Adipose tissue (tissue), 3 donors: Measurements from ENCODE around the gene KCNH2. TPM values are rescaled to one million over a fixed set of nuclear protein-coding genes. Genes with fewer than 3 reads are reported as not detected.
"Not testable (repeated sequence)": the region's sequence is repeated elsewhere in the genome, so short reads cannot be mapped to it uniquely, and the experiment has no call there.

Source experiments
- H3K27ac ChIP-seq: one replicate; pipeline ENCODE4 v1.5.1; 2013; ENCODE audit warnings: low read depth, low read length
- WGBS, 3 donors: extraction: QIAGEN DNeasy Blood & Tissue Kit; methylation state at CpG; one replicate each; pipeline ENCODE4 v1.1.7; 2013; 5-methylcytosine and 5-hydroxymethylcytosine counted together
- polyA plus RNA-seq, 3 donors: library from polyadenylated mRNA; stranded (reverse); fragments of 200-250 nt; gene quantifications; one replicate each; pipeline ENCODE4 v1.2.3, GENCODE V29; 2013
- donor health status: healthy with polysubstance abuse.
- donor health status: Bipolar disorder and iron deficiency.
- donor health status: healthy.

KCNH2 gene
- polyA plus RNA-seq, 3 donors = 0.19 to 3.4 (median 0.22) TPM

DNA sequence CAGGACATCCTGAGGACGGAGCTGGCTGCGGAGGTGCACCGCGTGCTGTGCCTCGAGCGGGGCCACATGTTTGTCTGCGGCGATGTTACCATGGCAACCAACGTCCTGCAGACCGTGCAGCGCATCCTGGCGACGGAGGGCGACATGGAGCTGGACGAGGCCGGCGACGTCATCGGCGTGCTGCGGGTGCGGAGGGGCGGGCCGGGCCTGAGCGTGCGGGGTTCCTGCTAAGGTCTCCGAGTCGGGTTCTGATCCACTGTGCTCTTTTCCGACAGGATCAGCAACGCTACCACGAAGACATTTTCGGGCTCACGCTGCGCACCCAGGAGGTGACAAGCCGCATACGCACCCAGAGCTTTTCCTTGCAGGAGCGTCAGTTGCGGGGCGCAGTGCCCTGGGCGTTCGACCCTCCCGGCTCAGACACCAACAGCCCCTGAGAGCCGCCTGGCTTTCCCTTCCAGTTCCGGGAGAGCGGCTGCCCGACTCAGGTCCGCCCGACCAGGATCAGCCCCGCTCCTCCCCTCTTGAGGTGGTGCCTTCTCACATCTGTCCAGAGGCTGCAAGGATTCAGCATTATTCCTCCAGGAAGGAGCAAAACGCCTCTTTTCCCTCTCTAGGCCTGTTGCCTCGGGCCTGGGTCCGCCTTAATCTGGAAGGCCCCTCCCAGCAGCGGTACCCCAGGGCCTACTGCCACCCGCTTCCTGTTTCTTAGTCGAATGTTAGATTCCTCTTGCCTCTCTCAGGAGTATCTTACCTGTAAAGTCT, 35.8 kb upstream of the KCNH2 start:
- H3K27ac ChIP-seq = no peak overlapping the region
- WGBS, 3 donors = 20 to 43% (median 33%) methylated on average over 55 of the region's 55 CpGs

DNA sequence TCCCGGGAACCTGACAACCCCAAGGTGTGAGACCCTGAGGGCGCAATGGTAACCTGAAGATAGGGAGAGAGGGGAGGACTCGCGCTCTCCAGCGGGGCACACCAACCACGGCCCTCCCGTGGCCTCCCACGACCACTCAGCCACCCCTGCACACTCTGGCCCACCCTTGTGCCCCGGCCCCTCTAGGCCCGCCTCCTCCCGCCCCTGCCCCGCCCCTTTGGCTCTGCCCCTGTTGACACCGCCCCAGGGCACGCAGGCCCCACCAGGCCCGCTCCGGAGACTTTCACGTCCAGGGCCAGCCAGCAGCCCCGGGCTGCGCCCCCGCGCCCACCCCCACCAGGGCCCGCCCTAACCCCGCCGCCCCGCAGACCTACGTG, 35.2 kb upstream of the KCNH2 start:
- H3K27ac ChIP-seq = no peak overlapping the region
- WGBS, 3 donors = 21 to 30% (median 30%) methylated on average over 15 to 26 of the region's 26 CpGs

DNA sequence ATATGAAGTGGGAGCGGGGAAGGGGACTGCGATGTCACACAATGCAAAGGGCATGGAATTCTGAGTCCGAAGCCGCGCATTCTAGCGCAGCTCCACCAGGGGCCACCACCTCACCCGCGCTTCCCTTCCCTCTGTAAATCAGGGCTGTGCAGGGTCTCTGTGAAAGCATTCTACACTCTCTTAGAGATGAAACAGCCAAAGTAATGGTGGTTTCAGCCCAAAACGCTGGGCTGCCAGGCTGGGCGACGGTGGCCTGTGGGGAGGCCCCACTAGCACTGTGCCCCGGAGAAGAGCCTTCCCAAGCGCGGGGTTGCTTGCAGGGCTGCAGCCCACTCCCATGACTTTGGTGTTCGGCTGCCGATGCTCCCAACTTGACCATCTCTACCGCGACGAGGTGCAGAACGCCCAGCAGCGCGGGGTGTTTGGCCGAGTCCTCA, 34.8 kb upstream of the KCNH2 start:
- H3K27ac ChIP-seq = no peak overlapping the region
- 23 to 51% (median 45%) methylated on average over 23 of the region's 23 CpGs for WGBS, 3 donors

DNA sequence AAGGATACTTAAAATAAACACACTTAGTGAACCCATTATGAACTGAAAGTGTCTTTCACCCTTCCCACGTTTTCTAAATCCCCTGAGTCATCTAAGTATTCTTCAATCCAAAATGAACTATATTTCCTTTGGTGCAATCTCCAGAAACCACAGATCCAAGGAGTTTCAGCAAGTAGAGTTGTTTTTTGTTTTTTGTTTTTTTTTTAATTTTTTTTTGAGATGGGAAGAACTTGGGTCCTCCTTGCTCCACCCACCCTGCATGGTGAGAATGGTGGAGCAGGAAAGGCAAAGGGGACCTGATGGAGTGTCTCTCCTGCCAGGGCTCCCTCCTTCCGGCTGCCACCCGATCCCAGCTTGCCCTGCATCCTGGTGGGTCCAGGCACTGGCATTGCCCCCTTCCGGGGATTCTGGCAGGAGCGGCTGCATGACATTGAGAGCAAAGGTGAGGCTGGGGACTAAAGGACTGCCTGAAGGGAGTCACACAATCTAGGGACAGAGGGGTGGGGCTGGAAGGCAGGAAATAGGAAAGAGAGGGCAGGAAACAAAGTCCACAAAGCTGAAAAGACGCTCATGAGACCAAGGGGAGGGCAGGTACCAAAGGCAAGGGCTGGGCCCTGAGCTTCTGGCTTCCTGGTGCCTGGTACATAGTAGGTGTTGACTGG, 34.0 kb upstream of the KCNH2 start:
- 61 to 69% (median 63%) methylated on average over 6 of the region's 6 CpGs for WGBS, 3 donors
- H3K27ac ChIP-seq = no peak overlapping the region

DNA sequence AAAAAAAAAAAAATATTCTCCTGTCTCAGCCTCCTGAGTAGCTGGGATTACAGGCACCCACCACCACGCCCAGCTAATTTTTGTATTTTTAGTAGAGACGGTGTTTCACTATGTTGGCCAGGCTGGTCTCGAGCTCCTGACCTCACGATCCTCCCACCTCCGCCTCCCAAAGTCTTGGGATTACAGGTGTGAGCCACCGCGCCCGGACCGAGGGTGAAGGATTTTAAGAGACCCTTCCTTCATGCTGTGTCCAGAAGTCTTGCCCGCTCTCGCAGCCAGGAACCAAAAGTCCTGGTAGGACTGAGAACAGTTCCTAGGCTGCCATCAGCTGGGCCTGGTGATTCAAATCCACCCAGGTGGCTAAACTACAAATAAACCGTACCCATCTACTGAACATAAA, 33.5 kb upstream of the KCNH2 start:
- 81 to 92% (median 88%) methylated on average over 12 of the region's 12 CpGs for WGBS, 3 donors
- not testable (repeated sequence) for H3K27ac ChIP-seq

DNA sequence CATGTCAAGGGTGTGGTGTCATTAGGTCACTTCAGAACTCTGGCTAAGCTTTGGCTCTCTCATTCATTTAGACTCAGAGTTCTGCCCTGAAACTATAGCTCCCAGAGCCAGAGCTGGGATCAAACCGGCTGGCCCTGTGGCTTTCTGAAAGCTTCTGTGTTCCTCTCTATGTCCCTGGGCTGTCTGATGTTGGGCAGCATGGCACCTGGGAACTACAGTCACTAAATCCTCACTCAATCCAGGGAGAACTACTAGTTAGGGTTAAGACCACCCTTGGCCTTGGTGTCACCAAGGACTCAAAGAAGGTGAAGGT, 32.9 kb upstream of the KCNH2 start:
- no peak overlapping the region for H3K27ac ChIP-seq
- WGBS, 3 donors = 53 to 73% (median 56%) methylated on average over 1 of the region's 1 CpG

DNA sequence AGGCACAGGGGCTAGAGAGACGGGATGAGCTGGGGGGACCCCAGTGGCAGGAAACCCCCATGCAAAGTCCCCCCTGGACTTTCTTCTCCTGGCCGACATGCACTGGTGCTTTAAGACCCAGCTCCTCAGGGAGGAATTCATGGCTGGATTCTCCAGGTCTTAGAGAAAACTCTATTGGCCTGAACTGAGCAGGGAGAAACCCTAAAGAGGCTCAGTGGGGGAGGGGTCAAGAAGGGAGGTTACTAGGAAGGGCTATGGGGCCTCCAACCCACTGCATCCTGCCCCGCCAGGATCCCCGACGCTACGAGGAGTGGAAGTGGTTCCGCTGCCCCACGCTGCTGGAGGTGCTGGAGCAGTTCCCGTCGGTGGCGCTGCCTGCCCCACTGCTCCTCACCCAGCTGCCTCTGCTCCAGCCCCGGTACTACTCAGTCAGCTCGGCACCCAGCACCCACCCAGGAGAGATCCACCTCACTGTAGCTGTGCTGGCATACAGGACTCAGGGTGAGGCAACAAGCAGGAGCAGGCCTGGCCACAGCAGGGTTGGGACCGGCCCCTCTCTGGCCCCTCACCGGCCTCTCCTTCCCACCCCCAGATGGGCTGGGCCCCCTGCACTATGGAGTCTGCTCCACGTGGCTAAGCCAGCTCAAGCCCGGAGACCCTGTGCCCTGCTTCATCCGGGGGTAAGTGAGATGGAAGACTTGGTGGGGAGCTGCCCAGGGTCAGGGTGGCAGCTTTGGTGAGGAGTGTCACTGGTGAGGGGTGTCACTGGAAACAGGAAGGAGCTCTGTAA, 32.4 kb upstream of the KCNH2 start:
- no peak overlapping the region for H3K27ac ChIP-seq
- 22 to 32% (median 31%) methylated on average over 17 to 18 of the region's 18 CpGs for WGBS, 3 donors

DNA sequence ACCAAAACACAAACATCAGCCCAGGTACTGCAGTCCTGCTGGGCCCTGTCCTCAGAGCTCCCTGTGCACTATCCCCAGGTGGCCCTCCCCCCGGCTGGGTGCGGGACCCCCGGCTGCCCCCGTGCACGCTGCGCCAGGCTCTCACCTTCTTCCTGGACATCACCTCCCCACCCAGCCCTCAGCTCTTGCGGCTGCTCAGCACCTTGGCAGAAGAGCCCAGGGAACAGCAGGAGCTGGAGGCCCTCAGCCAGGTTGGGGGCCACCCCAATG, 31.9 kb upstream of the KCNH2 start:
- WGBS, 3 donors = 36 to 63% (median 48%) methylated on average over 7 of the region's 7 CpGs
- H3K27ac ChIP-seq = no peak overlapping the region

DNA sequence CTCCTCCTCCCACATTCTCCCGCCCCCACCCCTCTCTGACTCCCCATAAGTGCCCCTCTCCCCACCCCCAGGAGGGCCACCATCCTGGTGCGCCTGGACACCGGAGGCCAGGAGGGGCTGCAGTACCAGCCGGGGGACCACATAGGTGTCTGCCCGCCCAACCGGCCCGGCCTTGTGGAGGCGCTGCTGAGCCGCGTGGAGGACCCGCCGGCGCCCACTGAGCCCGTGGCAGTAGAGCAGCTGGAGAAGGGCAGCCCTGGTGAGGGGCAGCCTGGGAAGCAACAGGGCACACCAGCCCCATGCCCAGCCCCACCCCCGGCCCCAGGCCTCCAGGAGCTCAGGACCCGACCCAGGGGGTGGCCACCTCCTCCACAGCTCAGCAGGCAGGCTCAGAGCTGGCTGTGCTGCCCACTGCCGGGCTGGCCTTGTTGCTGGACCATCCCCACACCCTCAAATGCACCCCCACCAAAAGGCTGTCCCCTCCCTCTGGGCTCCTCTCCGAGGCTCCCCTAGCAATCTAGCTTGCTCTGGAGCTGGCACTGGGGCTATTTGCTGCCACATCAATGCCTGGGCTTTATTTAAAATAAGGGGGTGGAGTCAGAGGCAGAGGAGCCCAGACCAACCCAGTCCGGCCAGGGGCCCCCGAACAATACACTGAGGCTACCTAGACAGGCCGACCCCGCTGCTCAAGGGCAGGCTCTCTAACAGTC, 31.4 kb upstream of the KCNH2 start:
- 56 to 73% (median 71%) methylated on average over 15 to 22 of the region's 22 CpGs for WGBS, 3 donors

DNA sequence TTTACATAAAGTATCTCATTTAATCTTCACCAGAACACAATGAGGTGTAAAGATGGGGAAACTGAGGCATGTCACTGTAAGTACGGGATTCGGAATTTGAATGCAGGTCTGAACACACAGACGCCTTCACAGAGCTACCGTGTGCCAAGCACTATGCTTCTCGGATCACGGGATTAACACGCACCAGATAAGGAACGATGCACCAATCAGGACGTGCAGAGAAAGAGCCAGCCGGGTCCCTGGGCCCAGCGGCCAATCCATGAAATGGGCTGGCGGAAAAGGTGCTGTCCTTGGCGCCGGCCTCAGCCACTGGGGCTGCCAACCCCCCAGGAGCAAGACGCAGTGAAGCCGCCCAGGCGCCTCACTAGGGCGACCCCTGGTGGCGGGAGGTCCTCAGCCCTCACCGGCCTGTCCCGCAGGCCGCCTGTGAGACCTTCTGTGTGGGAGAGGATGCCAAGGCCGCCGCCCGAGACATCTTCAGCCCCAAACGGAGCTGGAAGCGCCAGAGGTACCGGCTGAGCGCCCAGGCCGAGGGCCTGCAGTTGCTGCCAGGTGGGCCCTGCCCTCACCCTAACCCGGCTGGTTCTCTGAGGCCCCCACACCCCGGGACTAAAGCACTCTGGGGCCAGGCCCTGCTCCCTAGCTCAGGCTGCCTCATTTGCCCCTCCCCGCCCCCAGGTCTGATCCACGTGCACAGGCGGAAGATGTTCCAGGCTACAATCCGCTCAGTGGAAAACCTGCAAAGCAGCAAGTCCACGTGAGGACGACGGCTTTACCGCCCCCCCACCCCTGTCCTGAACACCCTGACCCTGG, 30.6 kb upstream of the KCNH2 start:
- no peak overlapping the region for H3K27ac ChIP-seq
- 34 to 56% (median 50%) methylated on average over 40 of the region's 40 CpGs for WGBS, 3 donors

More for the DNA sequence above, 31.4 kb upstream of the KCNH2 start:
- no peak overlapping the region for H3K27ac ChIP-seq

DNA sequence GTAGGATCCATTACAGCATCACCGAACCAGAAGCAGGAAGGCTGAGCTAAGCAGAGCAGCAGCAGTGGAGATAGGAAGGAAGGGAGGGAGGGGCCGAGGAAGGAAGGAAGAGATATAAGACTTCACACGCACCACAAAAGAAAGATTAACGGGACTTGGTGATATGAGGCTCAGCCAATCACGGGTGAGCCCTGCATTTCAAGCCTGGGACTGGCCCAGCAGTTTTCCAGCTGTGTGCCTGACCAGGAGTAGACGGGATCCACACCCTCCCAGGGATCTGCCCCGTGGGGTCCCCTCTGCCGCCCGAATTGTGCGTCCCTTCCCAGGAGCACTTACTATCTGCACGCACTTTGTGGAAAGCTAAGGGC, 30.0 kb upstream of the KCNH2 start:
- WGBS, 3 donors = 24 to 41% (median 25%) methylated on average over 11 of the region's 11 CpGs
- no peak overlapping the region for H3K27ac ChIP-seq

DNA sequence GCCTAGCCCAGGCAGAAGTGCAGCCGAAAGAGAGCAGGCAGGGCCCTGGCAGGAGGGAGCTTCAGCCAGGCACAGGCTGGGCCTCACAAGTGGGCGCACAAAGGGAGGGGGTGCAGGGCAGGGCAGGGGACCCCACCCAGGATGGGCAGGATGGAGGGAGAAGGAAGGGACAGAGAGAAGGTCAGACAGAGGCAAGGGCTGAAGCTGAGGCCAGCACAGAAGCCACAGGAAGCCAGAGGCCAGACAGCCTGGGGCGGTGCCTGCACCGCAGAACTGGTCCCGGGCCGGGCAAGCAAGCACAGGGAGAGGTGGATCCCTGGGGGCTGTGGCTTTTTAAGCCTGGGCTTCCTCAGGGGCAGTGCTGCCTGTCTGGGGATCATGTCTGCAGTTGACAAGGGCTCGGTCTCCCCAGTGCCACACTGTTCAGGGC, 29.4 kb upstream of the KCNH2 start:
- no peak overlapping the region for H3K27ac ChIP-seq
- WGBS, 3 donors = 26 to 82% (median 70%) methylated on average over 7 of the region's 7 CpGs

DNA sequence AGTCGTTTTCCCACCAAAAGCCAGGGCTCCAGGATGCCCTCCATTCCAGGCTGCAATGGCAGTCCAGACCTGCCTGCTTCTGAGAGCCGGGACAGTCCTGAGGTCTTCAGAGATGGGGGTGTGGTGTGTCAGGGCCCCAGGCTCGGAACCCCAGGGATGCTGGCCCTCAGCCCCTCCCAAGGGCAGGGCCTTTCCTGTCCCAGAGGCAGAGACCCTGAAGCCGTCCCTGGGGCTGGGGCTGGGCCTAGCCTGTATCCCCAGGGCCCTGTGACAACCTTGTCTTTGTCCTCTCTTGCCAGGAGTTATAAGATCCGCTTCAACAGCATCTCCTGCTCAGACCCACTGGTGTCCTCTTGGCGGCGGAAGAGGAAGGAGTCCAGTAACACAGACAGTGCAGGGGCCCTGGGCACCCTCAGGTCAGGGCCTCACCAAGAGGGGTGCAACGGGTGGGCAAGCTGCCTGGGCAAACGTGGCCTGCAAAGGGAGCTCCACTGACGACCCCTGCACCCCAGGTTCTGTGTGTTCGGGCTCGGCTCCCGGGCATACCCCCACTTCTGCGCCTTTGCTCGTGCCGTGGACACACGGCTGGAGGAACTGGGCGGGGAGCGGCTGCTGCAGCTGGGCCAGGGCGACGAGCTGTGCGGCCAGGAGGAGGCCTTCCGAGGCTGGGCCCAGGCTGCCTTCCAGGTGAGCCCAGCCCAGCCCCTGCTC, 28.6 kb upstream of the KCNH2 start:
- H3K27ac ChIP-seq = no peak overlapping the region
- WGBS, 3 donors = 76 to 84% (median 83%) methylated on average over 22 to 23 of the region's 23 CpGs

DNA sequence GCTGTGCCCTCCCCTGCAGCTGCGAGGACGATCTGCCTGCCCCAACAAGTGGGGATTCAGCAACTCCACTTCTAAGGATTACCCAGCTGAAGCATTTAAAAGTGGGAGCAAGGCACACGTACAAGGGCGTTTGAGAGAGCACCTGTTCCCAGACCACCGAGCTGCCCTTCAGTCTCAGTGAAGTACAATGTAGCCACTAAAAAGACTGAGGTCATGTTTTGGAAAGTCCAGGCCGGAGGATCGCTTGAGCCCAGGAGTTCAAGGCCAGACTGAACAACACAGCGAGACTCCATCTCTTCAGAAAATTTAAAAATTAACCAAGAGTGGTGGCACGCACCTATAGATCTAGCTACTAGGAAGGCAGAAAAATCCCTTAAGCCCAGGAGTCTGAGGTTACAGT, 27.4 kb upstream of the KCNH2 start:
- H3K27ac ChIP-seq = no peak overlapping the region
- 59 to 94% (median 86%) methylated on average over 9 of the region's 9 CpGs for WGBS, 3 donors

DNA sequence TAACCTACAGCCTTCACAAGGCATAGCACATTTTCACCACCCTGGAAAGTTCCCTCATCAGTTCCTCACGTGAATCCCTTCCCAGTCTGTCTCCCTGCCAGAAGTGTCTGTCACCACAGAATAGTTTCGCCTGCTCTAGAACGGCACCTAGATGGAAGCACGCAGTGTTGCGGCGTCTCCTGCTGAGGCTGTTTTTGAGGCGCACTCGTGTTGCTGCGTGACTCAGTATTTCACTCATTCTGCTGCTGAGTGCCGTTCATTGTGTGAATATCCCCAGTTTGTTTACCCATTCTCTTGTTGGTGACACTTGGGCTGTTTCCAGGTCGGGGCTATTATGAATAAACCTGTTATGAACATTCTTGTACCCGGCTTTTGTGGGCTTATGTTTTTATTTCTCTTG, 25.5 kb upstream of the KCNH2 start:
- no peak overlapping the region for H3K27ac ChIP-seq
- WGBS, 3 donors = 45 to 84% (median 73%) methylated on average over 12 of the region's 12 CpGs

DNA sequence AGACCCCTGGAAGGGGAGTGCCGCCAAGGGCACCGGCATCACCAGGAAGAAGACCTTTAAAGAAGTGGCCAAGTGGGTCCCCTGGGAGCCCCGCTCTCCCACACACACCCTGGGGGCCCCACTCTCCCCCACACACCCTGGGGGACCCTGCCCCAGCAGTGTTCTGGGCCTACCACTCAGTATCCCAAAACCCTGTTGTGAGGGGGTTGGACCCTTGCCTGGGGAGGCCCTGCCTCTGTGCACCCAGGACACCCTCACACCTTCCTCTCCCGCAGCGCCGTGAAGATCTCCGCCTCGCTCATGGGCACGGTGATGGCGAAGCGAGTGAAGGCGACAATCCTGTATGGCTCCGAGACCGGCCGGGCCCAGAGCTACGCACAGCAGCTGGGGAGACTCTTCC, 23.4 kb upstream of the KCNH2 start:
- WGBS, 3 donors = 94 to 95% (median 95%) methylated on average over 16 of the region's 16 CpGs
- no peak overlapping the region for H3K27ac ChIP-seq

DNA sequence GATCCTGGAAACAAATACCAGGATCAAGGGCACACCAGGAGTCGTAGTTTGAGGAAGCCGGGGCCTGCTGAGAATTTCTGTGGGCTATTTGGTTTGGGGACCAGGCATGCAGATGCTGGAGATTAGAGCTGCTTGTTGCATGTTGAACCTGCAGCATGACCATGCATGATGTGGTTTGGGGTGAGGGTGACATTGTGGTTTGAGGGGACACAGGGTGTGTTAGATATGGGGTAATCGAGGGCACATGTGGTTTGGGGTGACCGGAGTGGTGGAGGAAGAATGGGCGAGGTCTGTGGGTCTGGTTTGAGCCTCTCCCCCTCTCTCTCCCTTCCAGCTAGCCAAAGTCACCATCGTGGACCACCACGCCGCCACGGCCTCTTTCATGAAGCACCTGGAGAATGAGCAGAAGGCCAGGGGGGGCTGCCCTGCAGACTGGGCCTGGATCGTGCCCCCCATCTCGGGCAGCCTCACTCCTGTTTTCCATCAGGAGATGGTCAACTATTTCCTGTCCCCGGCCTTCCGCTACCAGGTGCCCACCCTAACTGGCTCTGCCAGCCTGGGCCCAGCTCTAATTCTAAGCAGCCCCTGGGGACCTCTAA, 22.9 kb upstream of the KCNH2 start:
- WGBS, 3 donors = 72 to 90% (median 83%) methylated on average over 10 to 13 of the region's 13 CpGs
- no peak overlapping the region for H3K27ac ChIP-seq
